Tibial nerve (tissue), 4 donors: ENCODE results near the gene FBF1. TPM values are rescaled to one million over a fixed set of nuclear protein-coding genes. Genes with fewer than 3 reads are reported as not detected.

Experiments
- DNase-seq, 2 donors: peaks; one replicate each; pipeline ENCODE4 v3.0.0-alpha.2; 2019; ENCODE audit warnings: low spot score in 2 of 2
- H3K27ac ChIP-seq, 4 donors: fragments of 200-600 bp; sonication (generic) in 3 of 4; one replicate each; pipeline ENCODE4 v1.5.1; 2017 to 2019; ENCODE audit warnings: mild to moderate bottlenecking in 1 of 4
- H3K27me3 ChIP-seq, 2 donors: fragments of 200-600 bp; sonication (generic) in 1 of 2; one replicate each; pipeline versions ENCODE4 v1.5.1 to v1.6.0; 2017 to 2019
- H3K36me3 ChIP-seq, 3 donors: fragments of 200-600 bp; sonication (generic); one replicate each; pipeline ENCODE4 v1.5.1; 2018 to 2019
- H3K4me1 ChIP-seq, 4 donors: fragments of 200-600 bp; sonication (generic) in 3 of 4; one replicate each; pipeline ENCODE4 v1.5.1; 2017 to 2019
- H3K4me3 ChIP-seq, 4 donors: fragments of 200-600 bp; sonication (generic) in 3 of 4; one replicate each; pipeline ENCODE4 v1.5.1; 2017 to 2019; ENCODE audit warnings: mild to moderate bottlenecking in 1 of 4, moderate library complexity in 1 of 4
- H3K9me3 ChIP-seq, 4 donors: fragments of 200-600 bp; sonication (generic) in 3 of 4; one replicate each; pipeline ENCODE4 v1.5.1; 2017 to 2019
- CTCF ChIP-seq, 5 experiments: fragments of 200-600 bp in 3 of 5; fragments of 450-650 bp in 2 of 5; sonication (generic) in 3 of 5; IDR thresholded peaks; one replicate each; pipeline ENCODE4 v1.5.1; 2016 to 2019; ENCODE audit warnings: antibody characterized with exemption in 5 of 5, mild to moderate bottlenecking in 3 of 5, moderate library complexity in 2 of 5
- EP300 ChIP-seq, 2 donors: sonication (generic); formaldehyde crosslinking; IDR thresholded peaks; one replicate each; pipeline ENCODE4 v1.6.1; 2017; ENCODE audit warnings: antibody characterized with exemption in 2 of 2, mild to moderate bottlenecking in 1 of 2
- POLR2A ChIP-seq, 2 donors: fragments of 450-650 bp; IDR thresholded peaks; one replicate each; pipeline ENCODE4 v1.6.1; 2017; ENCODE audit warnings: antibody characterized with exemption in 2 of 2, mild to moderate bottlenecking in 2 of 2, moderate library complexity in 2 of 2
- WGBS, 2 donors: methylation state at CpG; one replicate each; pipeline ENCODE4 v1.1.5; 2018; 5-methylcytosine and 5-hydroxymethylcytosine counted together
- total RNA-seq, 4 donors: library from RNA; depleted of rRNA; stranded (reverse); fragments of >200 nt; gene quantifications; one replicate each; pipeline ENCODE4 v1.1.0, GENCODE V29; 2016

Gene FBF1
- total RNA-seq, 4 donors from 2014 or later, result 19.9 to 32.4 (median 25.7) TPM

GRCh38 chr17:75937652-75938051 is 3.2 kb downstream of the FBF1 start:
- H3K4me3 ChIP-seq, result no peak overlapping the region
- H3K27ac ChIP-seq, result no peak overlapping the region
- H3K36me3 ChIP-seq, result no peaks in the 10 kb centered on the region
- 81 to 82% methylated on average over 13 of the region's 13 CpGs for WGBS, 2 donors
- no peaks in the 10 kb centered on the region for H3K27me3 ChIP-seq
- no peak for DNase-seq
- TF ChIP-seq CTCF (IDR thresholded peaks at IDR 0.05) (no peak), EP300 (IDR thresholded peaks at IDR 0.05) (no peak), POLR2A (IDR thresholded peaks at IDR 0.05) (no peak)
- H3K9me3 ChIP-seq, result no peaks in the 10 kb centered on the region
- peaks cover 0 to 15% (median 12%) of the 10 kb centered on the region in 4 donors for H3K4me1 ChIP-seq

DNA sequence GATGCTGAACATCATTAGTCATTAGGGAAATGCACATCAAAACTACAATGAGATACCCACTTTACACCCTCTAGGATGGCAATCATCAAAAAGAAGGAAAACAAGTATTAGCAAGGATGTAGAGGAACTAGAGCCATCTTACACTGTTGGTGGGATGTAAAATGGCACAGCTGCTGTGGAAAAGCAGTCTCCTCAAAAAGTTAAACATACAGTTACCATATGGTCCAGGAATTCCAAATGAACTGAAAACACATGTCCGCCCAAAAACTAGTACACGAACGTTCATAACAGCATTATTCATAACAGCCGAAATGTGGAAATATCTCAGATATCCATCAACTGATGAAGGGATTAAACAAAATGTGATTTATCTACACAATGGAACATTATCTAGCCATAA is 7.0 kb downstream of the FBF1 start:
- TF ChIP-seq EP300 (IDR thresholded peaks at IDR 0.05), result no peak
- TF ChIP-seq CTCF (IDR thresholded peaks at IDR 0.05), result no peak
- TF ChIP-seq POLR2A (IDR thresholded peaks at IDR 0.05), result no peak
- no peaks in the 10 kb centered on the region for H3K36me3 ChIP-seq
- H3K27ac ChIP-seq, result no peak overlapping the region
- 46 to 61% methylated on average over 4 of the region's 4 CpGs for WGBS, 2 donors
- H3K27me3 ChIP-seq, result no peaks in the 10 kb centered on the region
- H3K4me1 ChIP-seq, result no peaks in the 10 kb centered on the region
- DNase-seq, result no peak
- no peaks in the 10 kb centered on the region for H3K9me3 ChIP-seq
- H3K4me3 ChIP-seq, result no peak overlapping the region

GRCh38 chr17:75932852-75933251 is 8.0 kb downstream of the FBF1 start:
- Histone ChIP-seq H3K4me1 (no peaks in the 10 kb centered on the region), H3K36me3 (no peaks in the 10 kb centered on the region), H3K27me3 (no peaks in the 10 kb centered on the region), H3K27ac (no peak overlapping the region), H3K9me3 (no peaks in the 10 kb centered on the region), H3K4me3 (no peak overlapping the region)
- 94% methylated on average over 5 of the region's 5 CpGs for WGBS, 2 donors
- no peak for TF ChIP-seq EP300 (IDR thresholded peaks at IDR 0.05)
- TF ChIP-seq CTCF (IDR thresholded peaks at IDR 0.05), result no peak
- TF ChIP-seq POLR2A (IDR thresholded peaks at IDR 0.05), result no peak
- DNase-seq, result no peak

DNA sequence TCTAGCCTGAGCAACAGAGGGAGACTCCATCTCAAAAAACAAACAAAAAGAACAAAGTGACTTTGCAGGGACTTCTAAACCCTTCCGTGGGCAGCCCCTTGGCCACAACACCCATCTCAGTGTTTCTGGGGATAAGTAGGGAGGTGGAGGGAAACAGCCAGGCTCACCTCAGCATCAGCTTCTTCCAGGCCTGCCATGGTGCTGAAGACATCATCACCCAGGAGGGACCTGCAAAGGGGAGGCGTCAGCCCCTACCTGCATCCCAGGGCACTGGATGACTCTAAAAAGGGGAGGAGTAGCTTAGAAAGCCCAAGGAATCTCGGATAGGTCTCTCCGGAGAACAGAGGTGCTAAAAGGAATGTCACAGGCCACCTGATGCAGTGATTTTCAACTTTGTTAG is 9.8 kb downstream of the FBF1 start:
- peaks cover 0 to 14% (median 0%) of the 10 kb centered on the region in 3 donors for H3K36me3 ChIP-seq
- 90 to 92% methylated on average over 4 of the region's 4 CpGs for WGBS, 2 donors
- H3K4me1 ChIP-seq, result no peaks in the 10 kb centered on the region
- no peak overlapping the region for H3K27ac ChIP-seq
- no peak for DNase-seq
- H3K27me3 ChIP-seq, result no peaks in the 10 kb centered on the region
- H3K4me3 ChIP-seq, result no peak overlapping the region
- no peaks in the 10 kb centered on the region for H3K9me3 ChIP-seq
- TF ChIP-seq EP300 (IDR thresholded peaks at IDR 0.05) (no peak), CTCF (IDR thresholded peaks at IDR 0.05) (no peak), POLR2A (IDR thresholded peaks at IDR 0.05) (no peak)

- H3K36me3 ChIP-seq, result peaks cover 0 to 51% (median 0%) of the 10 kb centered on the region in 3 donors
- DNase-seq, result no peak
- no peak overlapping the region for H3K4me3 ChIP-seq
- no peaks in the 10 kb centered on the region for H3K4me1 ChIP-seq
- 72 to 78% methylated on average over 4 to 6 of the region's 6 CpGs for WGBS, 2 donors
- H3K27ac ChIP-seq, result no peak overlapping the region
- H3K9me3 ChIP-seq, result no peaks in the 10 kb centered on the region
- H3K27me3 ChIP-seq, result no peaks in the 10 kb centered on the region
- TF ChIP-seq POLR2A (IDR thresholded peaks at IDR 0.05), result no peak
- TF ChIP-seq EP300 (IDR thresholded peaks at IDR 0.05), result no peak
- TF ChIP-seq CTCF (IDR thresholded peaks at IDR 0.05), result peak in 1 of 5 experiments; percentile 19
Observed at GRCh38 chr17:75927286-75927922, 13.4 kb downstream of the FBF1 start.
